HG03571 (cell line): ENCODE results near the gene MAP3K8.

ENCODE experiments used
- ATAC-seq: cut with Tn5 transposase; IDR thresholded peaks from one replicate; pipeline ENCODE4 v1.9.1; 2021; ENCODE audit not compliant: unreplicated experiment

The MAP3K8 gene

DNA sequence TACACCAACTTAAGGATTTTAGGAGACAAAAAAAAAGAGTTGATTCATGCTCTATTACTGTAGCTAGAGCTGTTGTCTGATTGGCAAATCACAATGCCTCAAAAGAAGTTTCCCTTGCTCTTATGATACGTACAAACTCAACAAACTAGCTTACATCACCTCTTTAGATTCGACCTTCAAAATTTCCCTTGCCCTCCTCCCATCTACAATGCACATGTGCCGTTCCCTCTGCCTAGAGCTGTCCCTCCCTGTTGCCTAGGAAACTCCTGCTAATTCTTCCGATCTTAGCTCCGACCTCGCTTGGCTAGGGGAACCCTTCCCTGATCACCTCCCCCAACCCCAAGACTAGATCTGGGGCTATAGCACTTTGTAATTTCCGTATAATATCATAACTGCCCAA lies 55.4 kb downstream of the MAP3K8 start:
- ATAC-seq: no peak

DNA sequence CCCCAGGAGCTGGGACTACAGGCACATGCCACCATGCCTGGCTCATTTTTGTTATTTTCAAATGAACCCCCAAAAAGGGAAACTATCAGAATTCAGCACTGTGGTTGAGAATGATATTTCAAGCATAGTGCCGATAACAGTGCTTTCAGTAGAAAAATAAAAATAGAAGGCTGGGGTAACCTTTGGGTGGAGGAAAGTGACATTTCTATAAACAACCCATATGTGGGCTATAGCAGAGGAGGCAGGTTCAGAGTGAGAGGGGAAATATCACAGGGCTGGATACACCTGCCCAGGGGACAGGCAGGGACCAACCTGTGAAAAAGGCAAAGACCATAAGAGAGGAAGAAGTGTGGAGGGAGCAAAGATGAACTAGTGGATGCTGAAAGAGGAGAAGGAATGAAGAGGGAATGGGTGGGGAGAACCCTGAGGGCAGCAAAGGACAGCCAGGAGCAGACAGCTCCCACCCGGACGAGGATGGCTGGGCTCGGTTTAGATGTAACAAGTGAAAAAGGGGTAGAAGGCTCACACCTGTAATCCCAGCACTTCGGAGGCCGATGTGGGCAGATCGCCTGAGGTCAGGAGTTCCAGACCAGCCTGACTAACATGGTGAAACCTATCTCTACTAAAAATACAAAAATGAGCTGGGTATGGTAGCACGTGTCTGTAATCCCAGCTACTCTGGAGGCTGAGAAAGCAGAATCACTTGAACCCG lies 56.5 kb downstream of the MAP3K8 start:
- no peak for ATAC-seq

DNA sequence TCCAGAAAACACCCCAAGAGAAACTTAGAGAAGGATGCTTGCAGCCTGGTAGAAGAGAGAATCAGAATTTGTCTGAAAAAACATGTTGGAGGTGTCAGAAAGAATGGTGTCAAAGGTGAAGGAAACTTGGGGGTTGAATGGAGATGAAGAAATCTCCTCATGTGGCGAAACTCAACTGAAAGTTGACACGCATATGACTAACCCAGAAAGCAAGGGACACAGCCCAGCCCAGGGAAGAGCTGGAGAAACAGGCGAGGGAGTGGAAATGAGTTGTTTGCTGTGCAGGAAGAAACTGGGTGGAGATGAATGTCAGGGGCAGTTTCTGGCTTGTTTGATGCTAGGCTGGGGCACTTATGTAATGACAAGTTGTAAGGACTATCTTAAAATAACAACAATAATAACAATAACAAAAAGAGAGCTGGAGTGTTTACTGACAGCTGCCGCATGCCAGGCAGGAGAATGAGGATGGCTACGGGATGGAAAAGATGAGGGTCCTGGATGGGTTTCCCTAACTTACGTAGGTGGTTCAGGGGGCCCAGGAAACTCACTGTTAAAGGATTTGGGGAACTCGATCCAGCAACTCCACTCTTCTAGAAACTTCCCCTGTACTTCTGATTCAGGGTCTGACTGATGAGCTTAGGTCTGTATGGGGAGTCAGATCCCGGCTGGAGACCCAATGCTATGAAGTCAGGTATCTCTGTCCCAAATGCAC lies 57.4 kb downstream of the MAP3K8 start:
- ATAC-seq: no peak

DNA sequence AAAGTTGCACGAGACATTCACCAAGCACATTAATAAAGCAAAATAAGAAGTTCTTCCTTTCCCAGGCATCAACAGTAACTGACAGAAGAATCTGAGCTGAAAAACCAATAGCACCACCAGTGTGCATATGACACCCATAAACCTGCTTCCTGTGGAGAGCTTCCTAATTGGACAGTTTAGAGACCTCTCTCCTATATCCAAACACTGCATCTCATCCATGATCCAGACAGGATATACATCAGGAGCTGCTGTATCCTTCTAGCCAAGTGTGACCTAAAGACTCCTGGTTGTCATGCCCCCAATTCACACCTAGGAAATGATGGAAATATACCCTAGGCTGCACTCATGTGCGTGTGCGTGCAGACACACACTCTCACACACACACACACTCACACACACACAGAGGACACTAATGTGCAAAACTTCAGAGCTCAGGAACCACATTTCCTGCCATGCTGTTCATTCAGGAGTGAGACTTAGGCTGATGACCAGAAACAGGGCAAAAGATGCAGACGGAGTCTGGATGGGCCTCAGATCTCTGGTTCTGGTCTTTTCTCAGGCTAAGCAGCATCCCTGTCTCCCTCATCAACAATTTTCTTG lies 58.0 kb downstream of the MAP3K8 start:
- ATAC-seq: no peak

DNA sequence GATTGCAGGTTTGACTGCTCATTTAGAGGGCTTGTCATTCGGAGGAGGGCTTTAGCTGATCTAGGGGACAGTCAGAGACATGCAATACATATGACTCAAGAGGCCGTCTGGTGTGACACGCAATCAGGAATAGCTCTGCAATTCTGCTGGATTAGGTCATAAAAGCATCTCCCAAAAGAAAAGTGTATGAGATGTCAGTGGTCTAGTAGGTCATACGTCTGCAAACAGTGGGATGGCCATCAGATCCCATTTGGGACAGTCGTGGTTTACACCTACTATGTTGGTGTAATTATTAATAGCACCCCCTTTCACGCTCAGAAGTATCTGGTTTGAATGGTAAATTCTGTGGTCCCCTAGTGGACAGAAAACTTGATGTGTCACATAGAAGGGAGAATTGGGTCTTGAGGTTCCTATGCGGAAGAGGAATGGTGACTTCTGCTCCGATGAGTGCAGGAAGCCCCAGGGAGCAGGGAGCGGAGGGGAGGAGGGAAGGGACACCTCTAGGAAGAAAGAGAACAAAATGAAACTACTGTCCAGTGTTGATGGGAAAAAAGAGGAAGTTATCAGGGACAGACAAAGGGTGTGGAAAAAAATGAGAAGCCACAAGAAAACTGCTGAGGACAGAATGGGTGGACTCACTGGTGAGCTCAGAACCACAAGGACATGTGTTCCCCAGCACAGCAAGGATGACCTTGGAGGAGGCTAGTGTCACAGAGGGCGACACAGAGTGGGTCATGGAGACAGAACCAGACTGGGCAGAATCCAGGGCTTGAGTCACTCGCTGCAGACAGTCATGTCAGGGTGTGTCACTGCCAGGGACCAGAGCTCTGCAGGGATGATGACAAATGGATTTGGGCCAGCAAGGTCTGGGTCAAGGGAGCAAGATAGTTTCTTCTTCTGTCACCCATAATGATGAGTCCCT lies 59.9 kb downstream of the MAP3K8 start:
- ATAC-seq: peak; percentile 42

DNA sequence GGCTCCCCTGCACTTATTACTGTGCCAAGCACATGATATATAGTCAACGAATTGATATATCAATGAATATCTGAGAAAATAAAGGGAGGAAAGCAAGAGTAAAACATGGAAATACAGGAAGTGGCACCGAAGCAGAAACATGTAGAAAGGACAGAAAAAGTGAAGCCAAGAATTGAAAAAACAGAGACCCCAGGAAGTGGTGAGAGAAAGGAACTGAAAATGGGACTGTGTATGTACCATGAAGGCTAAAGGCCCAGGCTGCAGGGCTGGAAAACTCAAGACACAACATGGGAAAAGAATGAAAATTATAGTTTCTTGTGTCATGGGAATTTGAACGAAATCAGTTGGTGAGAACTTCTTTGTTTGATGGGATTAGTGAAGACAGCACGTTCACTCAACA lies 60.6 kb downstream of the MAP3K8 start:
- no peak for ATAC-seq

DNA sequence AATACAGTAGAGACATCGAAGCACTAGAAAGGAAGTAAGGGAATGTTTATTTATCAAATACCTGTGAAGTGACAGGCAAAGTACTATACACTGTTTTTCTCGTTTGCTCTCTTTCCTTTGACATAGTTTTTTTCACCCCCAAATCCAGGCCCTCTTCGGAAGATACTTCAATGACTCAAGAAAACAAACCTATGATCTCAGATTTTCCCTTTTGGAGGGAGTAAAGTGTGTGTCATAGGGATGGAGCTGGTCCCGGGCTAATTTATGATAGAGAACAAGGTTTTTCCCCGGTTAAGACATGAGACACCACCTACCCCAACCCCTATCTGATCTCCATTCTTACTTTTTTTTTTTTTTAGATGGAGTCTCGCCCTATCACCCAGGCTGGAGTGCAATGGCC lies 61.7 kb downstream of the MAP3K8 start:
- no peak for ATAC-seq

DNA sequence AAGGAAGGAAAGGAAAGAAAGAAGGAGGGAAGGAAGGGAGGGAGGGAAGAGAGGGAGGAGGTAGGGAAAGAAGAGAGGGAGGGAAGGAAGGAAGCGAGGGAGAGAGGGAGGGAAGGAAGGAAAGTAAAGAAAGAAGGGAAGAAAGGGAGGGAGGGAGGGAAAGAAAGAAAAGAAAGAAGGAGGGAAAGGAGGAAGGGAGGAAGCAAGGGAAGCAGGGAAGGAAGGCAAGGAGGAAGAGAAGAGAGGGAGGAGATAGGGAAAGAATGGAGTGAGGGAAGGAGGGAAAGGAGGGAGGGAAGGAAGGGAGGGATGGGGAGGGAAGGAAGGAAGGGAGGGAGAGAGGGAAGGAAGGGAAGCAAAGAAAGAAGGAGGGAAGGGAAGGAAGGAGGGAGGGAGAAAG lies 65.8 kb downstream of the MAP3K8 start:
- ATAC-seq: no peak

DNA sequence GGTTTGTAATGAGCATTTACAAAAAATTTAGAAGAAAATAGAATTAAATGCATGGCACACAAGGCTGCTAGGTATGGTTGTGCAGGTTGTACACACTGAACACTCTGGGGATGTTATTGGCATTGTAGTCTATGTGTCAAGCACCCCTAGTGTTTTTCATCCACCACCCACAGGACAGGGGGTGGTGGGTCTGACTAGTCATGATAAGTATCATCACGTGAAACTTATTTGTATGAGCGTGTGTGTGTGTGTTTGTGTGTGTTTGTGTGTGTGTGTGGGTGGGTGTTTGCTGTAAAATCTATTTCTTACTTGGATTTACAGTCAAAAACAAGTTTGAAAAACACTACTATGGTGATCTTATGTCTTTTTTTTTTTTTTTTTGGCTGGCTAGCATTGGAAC lies 66.5 kb downstream of the MAP3K8 start:
- no peak for ATAC-seq

DNA sequence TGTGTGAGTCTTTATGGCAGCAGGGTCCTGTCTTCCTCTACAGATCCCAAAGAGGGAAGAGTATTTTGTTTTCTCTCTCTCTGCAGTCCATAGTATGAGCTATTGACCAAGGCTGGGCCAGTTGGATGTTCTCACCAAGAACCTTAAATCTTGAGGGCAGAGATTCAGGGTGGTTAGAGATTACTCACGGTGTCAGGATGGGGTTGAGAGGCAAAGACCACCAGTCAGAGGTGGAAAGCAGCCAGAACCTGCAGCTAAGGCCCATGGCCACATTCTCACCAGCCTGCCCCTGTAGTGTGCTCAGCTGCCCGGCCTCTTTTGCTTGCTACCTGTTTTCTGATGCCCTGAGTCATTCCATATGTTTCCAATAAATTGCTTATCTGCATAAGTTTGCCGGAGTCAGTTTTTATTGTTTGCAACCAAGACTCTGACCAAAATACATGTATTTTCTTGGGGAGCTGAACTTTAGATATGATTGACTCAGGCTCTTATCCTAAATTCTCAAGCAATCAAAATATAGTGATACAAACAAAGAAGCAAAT lies 67.0 kb downstream of the MAP3K8 start:
- no peak for ATAC-seq

DNA sequence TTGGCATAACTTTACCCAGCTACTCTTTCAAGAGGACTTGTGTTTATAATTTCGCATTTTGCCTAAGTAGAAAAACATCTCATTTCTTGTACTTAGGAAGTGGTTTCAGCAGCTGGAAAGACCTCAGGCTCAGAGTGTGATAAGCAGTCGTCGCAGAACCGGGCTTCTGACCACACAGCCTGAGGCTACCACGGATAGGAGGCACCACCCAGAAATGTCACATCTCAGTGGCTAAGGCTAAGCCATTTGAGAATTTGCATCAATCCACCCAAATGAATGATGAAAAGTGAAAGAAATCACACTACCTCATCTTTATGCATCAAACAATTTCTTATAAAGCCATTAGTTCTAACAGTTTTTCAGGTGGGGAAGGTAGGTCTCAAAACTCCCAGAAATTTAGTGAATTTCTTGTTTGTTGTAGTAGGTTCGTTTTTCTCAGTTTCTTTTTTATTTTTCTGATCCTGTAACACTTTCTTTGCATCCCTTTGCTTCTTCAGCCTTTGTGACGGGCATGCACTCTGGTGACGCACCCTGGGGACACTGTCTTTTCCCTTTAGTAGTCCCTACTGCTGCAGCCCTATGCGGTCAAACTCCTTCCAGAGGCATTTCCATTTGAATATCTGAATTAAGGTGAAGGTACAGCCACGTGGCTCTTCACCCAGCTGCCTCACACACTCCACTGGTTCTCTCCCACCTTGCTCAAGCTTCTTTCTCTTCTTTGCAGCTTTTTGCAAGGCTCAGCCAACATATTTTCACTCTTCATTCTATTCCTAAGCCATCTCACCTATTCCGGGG lies 68.5 kb downstream of the MAP3K8 start:
- peak; percentile 56 for ATAC-seq

DNA sequence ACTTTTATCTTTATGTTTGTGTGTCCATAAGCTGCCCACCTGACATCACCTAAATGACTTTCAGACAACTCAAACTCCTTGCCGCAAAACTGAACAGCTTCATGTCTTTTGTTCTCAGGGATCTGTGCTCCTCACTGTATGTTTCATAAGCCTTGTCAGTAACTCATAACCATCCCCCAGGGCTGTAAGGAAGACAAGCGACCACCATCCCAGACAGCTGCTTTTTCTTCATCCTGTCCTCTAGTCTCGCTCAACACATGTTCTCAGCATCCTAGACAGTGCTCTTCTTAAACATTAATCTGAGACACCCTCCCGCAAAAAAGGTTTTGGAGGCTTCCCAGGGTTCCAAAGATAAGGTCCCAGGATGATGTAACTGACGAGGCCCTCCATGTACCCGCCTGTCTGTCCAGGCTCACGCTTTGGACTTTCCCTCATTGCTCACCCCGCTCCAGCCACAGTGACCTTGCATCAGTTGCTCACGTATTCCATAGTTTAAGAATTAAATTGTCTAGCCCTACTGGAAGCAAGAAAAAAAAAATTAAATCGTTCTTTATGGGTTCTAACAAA lies 69.8 kb downstream of the MAP3K8 start:
- no peak for ATAC-seq

DNA sequence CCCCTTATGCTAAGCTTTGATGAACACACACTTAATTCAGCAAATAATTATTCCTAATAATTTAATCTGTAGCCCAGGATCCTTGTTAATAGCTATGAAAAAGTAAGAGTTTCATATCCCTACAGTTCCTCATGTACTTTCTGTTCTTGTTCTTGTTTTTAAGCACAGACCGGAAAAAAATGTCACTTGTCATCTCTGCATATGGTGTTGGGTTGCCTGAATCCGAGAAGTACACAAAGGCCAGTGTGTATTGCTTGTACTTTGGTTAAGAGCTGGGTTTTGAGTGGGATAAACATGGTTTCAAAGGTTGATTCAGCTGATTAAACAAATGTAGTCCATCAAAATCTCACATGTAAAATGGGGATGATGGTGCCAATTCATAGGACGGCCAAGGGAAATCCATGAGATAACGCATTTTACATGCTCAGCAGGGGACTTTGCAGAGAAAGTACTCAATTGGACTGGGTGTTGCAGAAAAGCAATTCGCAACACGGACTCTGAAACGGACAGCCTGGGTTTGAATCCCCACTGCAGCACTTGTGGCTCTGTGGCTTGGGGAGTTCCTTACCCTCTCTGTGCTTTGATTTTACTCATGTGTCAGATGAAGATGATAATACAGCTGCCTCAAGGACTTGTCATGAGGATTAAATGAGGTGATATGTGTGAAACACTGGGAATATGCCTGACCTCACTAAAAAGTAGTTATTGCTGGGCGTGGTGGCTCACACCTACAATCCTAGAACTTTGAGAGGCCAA lies 71.7 kb downstream of the MAP3K8 start:
- ATAC-seq: no peak

DNA sequence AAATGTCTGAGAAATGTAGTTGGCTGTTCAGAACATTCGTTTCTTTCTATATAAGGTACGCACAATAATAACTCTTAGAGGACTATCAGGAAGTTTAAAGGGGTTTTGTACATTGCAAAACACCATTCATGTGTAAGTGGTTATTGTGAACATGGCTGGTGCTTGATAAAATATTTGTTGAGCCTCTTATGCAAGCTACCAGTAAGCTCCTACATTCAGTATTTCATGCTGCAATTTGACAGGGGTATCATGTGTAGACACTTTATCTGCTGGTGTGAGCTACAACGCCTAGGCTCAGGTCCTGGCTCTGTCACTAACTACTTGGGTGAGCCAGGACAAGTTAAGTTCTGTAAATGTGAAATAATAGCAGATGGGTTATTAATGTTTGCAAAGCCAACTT lies 75.5 kb downstream of the MAP3K8 start:
- no peak for ATAC-seq

DNA sequence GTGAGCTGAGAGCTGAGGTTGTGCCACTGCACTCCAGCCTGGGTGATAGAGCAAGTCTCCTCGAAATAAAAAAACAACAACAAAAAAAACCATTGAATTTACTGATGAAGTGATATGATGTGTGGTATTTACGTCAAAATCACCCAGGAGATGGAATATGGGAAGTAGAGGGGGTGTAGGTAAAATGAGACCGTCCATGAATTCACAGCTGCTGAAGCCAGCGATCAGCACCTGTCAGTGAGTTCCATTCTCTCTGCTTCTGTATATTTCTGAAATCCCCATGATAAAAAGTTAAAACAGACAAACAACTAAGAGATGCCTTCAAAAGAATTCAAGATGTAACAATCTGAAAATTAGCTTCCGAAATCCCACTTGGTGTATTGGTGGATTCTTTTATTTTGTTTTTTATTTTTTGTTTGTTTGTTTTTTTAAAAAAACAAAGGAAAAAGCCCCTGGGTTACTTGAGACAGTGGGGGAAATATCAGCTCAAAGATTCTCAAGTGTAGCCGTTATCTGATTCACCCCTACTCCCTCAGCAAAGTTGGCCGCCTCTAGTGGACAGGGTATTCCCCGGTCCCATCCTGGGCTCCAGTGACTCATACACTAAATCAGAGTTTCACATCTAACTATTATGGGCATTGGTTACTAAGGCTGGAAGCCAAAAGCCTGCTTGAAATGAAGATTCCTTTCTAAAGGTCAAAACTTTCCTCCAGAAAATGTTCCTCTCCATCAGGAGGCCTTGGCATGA lies 76.4 kb downstream of the MAP3K8 start:
- ATAC-seq: peak; percentile 84

DNA sequence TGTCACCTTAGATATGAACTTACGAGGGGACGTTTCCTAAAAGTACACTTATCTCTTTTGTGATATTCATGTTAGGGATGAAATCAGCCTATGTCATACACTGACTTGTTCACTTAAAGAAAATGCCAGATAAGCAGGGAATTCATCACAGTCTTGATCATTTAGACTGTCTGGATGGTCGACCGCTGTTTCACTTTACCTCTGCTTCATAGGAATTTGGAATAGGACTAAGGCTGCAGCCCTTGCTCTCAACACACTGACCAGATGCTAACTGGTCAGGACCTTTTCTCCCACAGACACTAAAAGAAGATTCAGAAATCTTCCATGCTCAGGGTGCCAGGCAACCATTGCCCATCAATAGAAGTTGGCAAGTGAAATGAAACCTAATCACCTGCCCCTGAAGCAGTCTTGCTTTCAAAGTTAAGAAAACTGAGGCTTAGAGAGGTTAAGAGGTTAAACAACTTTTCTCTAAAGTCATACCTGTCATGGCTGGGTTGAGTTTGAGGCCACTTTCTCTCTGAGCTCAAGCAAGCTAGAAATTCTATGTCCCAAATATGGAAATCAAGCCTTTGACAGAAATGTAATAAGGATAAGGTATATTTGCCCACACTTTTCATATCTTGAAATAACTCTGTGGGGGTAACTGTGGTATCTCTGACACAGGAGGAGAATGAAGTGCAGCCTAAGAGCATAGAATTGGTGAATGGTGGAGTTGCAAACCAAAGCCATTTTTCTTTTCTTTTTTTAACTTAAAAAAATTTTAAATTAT lies 77.1 kb downstream of the MAP3K8 start:
- ATAC-seq: peak; percentile 26
